HepG2 (cell line): ENCODE measurements around the gene TMEM120A. TPM values are rescaled to one million over a fixed set of nuclear protein-coding genes. Genes with fewer than 3 reads are reported as not detected.

ENCODE experiments used
- ARNT2 ChIP-seq: sonication (generic); formaldehyde crosslinking; IDR thresholded peaks from 2 replicates; pipeline ENCODE4 v1.8.0; 2022; ENCODE audit warnings: mild to moderate bottlenecking, low read depth, missing genetic modification reagents, moderate library complexity
- HES4 ChIP-seq: sonication (generic); formaldehyde crosslinking; IDR thresholded peaks from 2 replicates; pipeline ENCODE4 v1.9.0; 2021; ENCODE audit warnings: mild to moderate bottlenecking, missing genetic modification reagents, borderline replicate concordance
- HNF4G ChIP-seq, 2 experiments: sonication (generic) in 1 of 2; formaldehyde crosslinking in 1 of 2; IDR thresholded peaks; 2 replicates each; pipeline versions ENCODE4 v1.4.0 to v1.6.1; 2011 to 2020; ENCODE audit warnings: borderline replicate concordance in 2 of 2, low read depth in 2 of 2, mild to moderate bottlenecking in 2 of 2, low read length in 1 of 2, missing genetic modification reagents in 1 of 2, moderate library complexity in 1 of 2
- KLF9 ChIP-seq: IDR thresholded peaks from 2 replicates; pipeline ENCODE4 v1.6.1; 2016; ENCODE audit warnings: low read depth
- STAT5B ChIP-seq: sonication (generic); formaldehyde crosslinking; IDR thresholded peaks from 2 replicates; pipeline ENCODE4 v1.4.0; 2020; ENCODE audit warnings: missing genetic modification reagents
- ZFP36L1 ChIP-seq: sonication (generic); formaldehyde crosslinking; IDR thresholded peaks from 2 replicates; pipeline ENCODE4 v1.8.0; 2022; ENCODE audit warnings: mild to moderate bottlenecking, missing genetic modification reagents, moderate library complexity
- ZFX ChIP-seq: sonication (generic); formaldehyde crosslinking; IDR thresholded peaks from 2 replicates; pipeline ENCODE4 v1.4.0; 2020; ENCODE audit warnings: mild to moderate bottlenecking, low read depth, missing genetic modification reagents, moderate library complexity
- polyA plus RNA-seq, 8 experiments: library from polyadenylated mRNA; depleted of rRNA in 3 of 8; stranded (reverse) in 7 of 8; unstranded in 1 of 8; fragments of >200 nt; fragmentation: Illumina TruSeq in 4 of 8; extraction: Trizol in 4 of 8; gene quantifications; 2 replicates each; pipeline versions ENCODE4 v1.2.1 to v1.2.3, GENCODE V29; 2011 to 2016; ENCODE audit warnings: low read depth in 4 of 8, missing spikeins in 1 of 8, mixed read lengths in 1 of 8; ENCODE audit not compliant: insufficient read depth in 1 of 8
- total RNA-seq, 5 experiments: library from RNA; depleted of rRNA; stranded (reverse); fragments of >200 nt; fragmentation: Illumina TruSeq; extraction: Trizol; gene quantifications; 2 replicates each; pipeline ENCODE4 v1.2.3, GENCODE V29; 2016; ENCODE audit warnings: low read depth in 1 of 5
- TF ChIP-seq, protein P1 (sequence below): sonication (generic); formaldehyde crosslinking; IDR thresholded peaks from 2 replicates; pipeline ENCODE4 v1.5.1; 2020; ENCODE audit warnings: mild to moderate bottlenecking, missing genetic modification reagents
- TF ChIP-seq, protein P2 (sequence below): sonication (generic); formaldehyde crosslinking; IDR thresholded peaks from 2 replicates; pipeline ENCODE4 v1.4.0; 2020; ENCODE audit warnings: mild to moderate bottlenecking, missing genetic modification reagents, borderline replicate concordance
- TF ChIP-seq, protein P3 (sequence below): sonication (generic); formaldehyde crosslinking; IDR thresholded peaks from 2 replicates; pipeline ENCODE4 v1.4.0; 2020; ENCODE audit warnings: missing genetic modification reagents
- TF ChIP-seq, protein P4 (sequence below): sonication (generic); formaldehyde crosslinking; IDR thresholded peaks from 2 replicates; pipeline ENCODE4 v1.4.0; 2020; ENCODE audit warnings: mild to moderate bottlenecking, missing genetic modification reagents
- TF ChIP-seq, protein P5 (sequence below): IDR thresholded peaks from 2 replicates; pipeline ENCODE4 v1.6.1; 2018; ENCODE audit warnings: missing genetic modification reagents, mild to moderate bottlenecking, missing compliant biosample characterization
- TF ChIP-seq, protein P6 (sequence below): sonication (generic); formaldehyde crosslinking; IDR thresholded peaks from 2 replicates; pipeline ENCODE4 v1.5.1; 2020; ENCODE audit warnings: mild to moderate bottlenecking, missing genetic modification reagents, borderline replicate concordance
- TF ChIP-seq, protein P7 (sequence below): sonication (generic); formaldehyde crosslinking; IDR thresholded peaks from 2 replicates; pipeline ENCODE4 v1.4.0; 2020; ENCODE audit warnings: missing genetic modification reagents

The TMEM120A gene
- total and polyA plus RNA-seq, 2 of the 13 experiments (the other 11 are each of a cell fraction or from before 2014, with no cell fraction given), result 40.3 to 102 TPM

DNA sequence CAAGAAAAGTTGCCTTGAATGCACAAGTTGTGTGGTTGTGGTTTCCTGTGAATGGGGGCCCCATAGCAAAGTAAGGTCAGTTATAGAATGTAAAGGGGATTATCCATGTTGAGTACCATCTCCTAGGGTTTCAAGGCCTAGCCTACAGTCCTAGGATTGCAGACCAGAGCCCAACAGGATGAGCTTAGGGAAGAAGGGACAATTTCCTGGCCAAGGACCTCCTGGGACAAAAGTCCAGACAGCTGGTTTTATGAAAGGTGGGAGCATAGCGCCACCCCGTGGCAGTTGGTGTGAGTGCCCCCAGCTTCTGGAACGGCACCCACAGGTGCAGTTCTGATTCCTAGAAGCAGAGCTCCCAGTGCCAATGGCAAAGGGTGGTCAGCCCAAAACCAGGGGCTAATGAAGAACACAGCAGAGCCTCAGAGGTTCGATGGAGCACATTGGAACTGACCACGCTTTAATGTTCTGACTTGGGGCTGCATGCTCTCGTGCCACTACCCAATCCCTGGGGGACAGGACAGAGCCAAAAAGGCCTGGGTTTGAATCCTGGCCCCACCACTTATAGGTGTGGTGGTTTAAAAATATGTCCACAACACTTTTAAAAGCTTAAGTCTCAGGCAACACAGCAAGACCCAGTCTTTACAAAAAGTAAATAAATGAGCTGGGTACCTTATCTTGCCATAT, 25.8 kb upstream of the TMEM120A start (continued):
- TF ChIP-seq, protein P1, sequence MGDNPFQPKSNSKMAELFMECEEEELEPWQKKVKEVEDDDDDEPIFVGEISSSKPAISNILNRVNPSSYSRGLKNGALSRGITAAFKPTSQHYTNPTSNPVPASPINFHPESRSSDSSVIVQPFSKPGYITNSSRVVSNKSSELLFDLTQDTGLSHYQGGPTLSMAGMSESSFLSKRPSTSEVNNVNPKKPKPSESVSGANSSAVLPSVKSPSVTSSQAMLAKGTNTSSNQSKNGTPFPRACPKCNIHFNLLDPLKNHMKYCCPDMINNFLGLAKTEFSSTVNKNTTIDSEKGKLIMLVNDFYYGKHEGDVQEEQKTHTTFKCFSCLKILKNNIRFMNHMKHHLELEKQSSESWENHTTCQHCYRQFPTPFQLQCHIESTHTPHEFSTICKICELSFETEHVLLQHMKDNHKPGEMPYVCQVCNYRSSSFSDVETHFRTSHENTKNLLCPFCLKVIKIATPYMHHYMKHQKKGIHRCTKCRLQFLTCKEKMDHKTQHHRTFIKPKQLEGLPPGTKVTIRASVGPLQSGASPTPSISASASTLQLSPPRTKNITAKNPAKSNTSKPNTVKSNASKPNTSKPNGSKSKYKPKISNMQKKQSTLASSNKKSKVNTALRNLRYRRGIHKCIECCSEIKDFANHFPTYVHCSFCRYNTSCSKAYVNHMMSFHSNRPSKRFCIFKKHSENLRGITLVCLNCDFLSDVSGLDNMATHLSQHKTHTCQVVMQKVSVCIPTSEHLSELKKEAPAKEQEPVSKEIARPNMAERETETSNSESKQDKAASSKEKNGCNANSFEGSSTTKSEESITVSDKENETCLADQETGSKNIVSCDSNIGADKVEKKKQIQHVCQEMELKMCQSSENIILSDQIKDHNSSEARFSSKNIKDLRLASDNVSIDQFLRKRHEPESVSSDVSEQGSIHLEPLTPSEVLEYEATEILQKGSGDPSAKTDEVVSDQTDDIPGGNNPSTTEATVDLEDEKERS, result no peak
- TF ChIP-seq STAT5B (no peak), ZFP36L1 (no peak), ARNT2 (CRISPR knock-in tag) (no peak), HES4 (CRISPR knock-in tag) (no peak), ZFX (CRISPR knock-in tag) (no peak; the same call in 1 of the 2 replicates), KLF9 (CRISPR knock-in tag) (no peak), HNF4G (IDR thresholded peaks at IDR 0.05; ENCODE audit: borderline replicate concordance, low read depth, low read length) (peak; percentile 80; the same call in 1 of the 2 replicates), HNF4G (CRISPR knock-in tag; IDR thresholded peaks at IDR 0.05; ENCODE audit: borderline replicate concordance, low read depth) (0 out of 2 replicates have a peak, but pooled peaks have one; percentile 40)
- TF ChIP-seq, protein P2, sequence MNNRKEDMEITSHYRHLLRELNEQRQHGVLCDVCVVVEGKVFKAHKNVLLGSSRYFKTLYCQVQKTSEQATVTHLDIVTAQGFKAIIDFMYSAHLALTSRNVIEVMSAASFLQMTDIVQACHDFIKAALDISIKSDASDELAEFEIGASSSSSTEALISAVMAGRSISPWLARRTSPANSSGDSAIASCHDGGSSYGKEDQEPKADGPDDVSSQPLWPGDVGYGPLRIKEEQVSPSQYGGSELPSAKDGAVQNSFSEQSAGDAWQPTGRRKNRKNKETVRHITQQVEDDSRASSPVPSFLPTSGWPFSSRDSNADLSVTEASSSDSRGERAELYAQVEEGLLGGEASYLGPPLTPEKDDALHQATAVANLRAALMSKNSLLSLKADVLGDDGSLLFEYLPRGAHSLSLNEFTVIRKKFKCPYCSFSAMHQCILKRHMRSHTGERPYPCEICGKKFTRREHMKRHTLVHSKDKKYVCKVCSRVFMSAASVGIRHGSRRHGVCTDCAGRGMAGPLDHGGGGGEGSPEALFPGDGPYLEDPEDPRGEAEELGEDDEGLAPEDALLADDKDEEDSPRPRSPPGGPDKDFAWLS (CRISPR knock-in tag), result no peak
- TF ChIP-seq, protein P3, sequence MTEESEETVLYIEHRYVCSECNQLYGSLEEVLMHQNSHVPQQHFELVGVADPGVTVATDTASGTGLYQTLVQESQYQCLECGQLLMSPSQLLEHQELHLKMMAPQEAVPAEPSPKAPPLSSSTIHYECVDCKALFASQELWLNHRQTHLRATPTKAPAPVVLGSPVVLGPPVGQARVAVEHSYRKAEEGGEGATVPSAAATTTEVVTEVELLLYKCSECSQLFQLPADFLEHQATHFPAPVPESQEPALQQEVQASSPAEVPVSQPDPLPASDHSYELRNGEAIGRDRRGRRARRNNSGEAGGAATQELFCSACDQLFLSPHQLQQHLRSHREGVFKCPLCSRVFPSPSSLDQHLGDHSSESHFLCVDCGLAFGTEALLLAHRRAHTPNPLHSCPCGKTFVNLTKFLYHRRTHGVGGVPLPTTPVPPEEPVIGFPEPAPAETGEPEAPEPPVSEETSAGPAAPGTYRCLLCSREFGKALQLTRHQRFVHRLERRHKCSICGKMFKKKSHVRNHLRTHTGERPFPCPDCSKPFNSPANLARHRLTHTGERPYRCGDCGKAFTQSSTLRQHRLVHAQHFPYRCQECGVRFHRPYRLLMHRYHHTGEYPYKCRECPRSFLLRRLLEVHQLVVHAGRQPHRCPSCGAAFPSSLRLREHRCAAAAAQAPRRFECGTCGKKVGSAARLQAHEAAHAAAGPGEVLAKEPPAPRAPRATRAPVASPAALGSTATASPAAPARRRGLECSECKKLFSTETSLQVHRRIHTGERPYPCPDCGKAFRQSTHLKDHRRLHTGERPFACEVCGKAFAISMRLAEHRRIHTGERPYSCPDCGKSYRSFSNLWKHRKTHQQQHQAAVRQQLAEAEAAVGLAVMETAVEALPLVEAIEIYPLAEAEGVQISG (CRISPR knock-in tag), result 0 out of 2 replicates have a peak, but pooled peaks have one; percentile 12
- TF ChIP-seq, protein P4, sequence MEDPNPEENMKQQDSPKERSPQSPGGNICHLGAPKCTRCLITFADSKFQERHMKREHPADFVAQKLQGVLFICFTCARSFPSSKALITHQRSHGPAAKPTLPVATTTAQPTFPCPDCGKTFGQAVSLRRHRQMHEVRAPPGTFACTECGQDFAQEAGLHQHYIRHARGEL (CRISPR knock-in tag), result no peak
- TF ChIP-seq, protein P5, sequence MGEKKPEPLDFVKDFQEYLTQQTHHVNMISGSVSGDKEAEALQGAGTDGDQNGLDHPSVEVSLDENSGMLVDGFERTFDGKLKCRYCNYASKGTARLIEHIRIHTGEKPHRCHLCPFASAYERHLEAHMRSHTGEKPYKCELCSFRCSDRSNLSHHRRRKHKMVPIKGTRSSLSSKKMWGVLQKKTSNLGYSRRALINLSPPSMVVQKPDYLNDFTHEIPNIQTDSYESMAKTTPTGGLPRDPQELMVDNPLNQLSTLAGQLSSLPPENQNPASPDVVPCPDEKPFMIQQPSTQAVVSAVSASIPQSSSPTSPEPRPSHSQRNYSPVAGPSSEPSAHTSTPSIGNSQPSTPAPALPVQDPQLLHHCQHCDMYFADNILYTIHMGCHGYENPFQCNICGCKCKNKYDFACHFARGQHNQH (CRISPR knock-in tag), result peak; percentile 41; the same call in 1 of the 2 replicates
- TF ChIP-seq, protein P6, sequence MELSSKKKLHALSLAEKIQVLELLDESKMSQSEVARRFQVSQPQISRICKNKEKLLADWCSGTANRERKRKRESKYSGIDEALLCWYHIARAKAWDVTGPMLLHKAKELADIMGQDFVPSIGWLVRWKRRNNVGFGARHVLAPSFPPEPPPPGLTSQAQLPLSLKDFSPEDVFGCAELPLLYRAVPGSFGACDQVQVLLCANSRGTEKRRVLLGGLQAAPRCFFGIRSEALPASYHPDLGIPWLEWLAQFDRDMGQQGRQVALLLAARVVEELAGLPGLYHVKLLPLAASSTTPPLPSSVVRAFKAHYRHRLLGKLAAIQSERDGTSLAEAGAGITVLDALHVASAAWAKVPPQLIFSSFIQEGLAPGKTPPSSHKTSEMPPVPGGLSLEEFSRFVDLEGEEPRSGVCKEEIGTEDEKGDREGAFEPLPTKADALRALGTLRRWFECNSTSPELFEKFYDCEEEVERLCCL, result no peak
- TF ChIP-seq, protein P7, sequence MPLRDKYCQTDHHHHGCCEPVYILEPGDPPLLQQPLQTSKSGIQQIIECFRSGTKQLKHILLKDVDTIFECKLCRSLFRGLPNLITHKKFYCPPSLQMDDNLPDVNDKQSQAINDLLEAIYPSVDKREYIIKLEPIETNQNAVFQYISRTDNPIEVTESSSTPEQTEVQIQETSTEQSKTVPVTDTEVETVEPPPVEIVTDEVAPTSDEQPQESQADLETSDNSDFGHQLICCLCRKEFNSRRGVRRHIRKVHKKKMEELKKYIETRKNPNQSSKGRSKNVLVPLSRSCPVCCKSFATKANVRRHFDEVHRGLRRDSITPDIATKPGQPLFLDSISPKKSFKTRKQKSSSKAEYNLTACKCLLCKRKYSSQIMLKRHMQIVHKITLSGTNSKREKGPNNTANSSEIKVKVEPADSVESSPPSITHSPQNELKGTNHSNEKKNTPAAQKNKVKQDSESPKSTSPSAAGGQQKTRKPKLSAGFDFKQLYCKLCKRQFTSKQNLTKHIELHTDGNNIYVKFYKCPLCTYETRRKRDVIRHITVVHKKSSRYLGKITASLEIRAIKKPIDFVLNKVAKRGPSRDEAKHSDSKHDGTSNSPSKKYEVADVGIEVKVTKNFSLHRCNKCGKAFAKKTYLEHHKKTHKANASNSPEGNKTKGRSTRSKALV, result no peak
